Diencephalon (tissue), 1 donor: ENCODE measurements around the gene ATG10. TPM values are rescaled to one million over a fixed set of nuclear protein-coding genes. Genes with fewer than 3 reads are reported as not detected.

Source experiments
- small RNA-seq: library from RNA; depleted of rRNA; stranded (forward); fragments of <200 nt; gene quantifications from one replicate; pipeline ENCODE3, GENCODE V24; 2014
- total RNA-seq: library from RNA; depleted of rRNA; stranded (reverse); fragments of >200 nt; gene quantifications from one replicate; pipeline ENCODE4 v1.2.3, GENCODE V29; 2014

The ATG10 gene
- 10.6 TPM for total RNA-seq

DNA sequence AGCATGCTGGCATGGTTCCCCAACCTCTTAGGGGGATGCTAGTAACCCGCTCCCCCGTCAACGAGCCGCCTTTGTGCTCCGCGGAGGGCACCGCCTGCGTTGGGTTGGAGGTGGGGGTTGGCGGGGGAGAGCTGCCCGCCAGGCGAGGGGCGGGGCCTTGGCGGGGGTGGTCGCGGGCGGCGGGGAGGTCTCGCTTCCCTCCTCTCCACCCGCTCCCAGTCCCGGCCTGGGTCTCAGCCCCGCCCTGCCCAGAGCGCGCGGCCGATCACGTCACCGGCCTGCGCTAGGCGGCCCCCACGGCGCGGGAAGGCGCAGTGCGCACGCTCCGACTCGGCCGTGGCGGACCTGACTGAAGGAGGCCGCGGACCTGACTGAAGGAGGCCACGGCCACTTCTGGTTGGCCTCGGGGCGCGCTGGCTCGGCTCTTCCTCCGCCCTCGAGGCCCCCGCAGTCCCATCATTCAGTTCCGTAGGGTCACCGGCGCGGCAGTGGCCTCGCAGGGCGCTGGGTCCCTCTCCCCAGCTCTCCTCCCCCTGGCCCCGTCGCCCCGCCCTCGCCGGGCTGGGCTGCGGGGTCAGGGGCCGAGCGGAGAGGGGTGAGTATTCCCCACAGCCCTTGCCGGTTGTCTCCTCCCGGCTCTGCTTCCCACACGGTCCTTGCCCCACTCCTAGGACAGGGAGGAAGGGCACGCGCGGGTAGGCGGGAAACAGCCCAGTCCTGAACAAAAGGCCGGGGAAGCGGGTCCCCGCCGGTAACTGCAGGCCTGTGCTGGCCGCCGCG lies at the start of gene ATG10:
ATG10 (plus strand) TSS at position 312 of the 780 bp plus-strand sequence. CDS start 15,548 bp downstream, outside the sequence.

DNA sequence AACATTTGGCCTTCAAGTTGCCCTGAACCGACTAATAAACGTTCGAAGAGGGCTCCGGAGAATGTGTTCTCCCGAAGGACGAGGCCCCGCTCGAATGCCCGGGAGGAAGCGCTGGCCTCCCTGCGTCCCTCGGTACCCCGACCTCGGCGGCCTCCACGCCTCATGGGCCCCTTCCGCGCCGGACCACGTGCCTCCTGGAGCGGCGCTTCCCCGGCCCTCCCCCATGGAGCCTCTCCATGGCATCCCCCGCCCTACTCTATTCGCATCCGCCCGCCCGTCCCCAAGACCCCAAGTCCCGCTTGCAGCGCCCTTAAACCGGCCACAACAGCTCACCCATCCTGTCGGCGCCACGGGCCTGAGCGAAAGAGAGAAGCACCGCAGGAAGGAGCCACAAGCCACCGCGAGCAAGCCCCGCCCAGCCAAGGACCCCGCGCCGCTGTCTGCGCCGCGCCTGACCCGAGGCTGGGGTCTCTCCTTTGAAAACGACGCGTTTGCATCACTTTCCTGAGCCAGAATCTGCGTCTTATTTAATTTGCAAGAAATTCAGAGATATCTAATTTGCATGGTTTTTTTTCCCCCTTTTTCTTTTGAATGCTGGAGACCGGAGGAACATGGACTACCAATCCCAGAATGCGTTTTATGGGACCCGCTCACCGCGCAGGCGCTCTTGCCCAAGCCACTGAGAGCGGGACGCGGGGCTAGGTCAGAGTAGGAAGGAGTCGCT lies 306.3 kb downstream of the ATG10 start, which contains the start of gene RPS23:
RPS23 (minus strand) TSS at position 368 of the 724 bp plus-strand sequence; CDS start at position 337, 31 bp downstream.

Small RNA genes within 50 kb of the gene (small RNA-seq; reads per million reads assigned to genes)
- gene AC010598.1 (not detected), gene RN7SL378P (not detected)

Other genes with a start within 250 kb of the ATG10 start
- 100 TPM for gene SSBP2, start 220.9 kb upstream of the ATG10 start, total RNA-seq